DMS 273 treated with DMSO at 0.1 percent for 48 hours (cell line): ENCODE measurements around the gene TGFB1.
A peak's percentile ranks its signal among the peaks of the same experiment; 100 is the strongest.

Source experiments
- DNase-seq: peaks from one replicate; lab custom pipeline; 2025; lab: John Stamatoyannopoulos, UW

The TGFB1 gene

GRCh38 chr19:41341669-41342490, 11.8 kb downstream of the TGFB1 start:
- no peak for DNase-seq

DNA sequence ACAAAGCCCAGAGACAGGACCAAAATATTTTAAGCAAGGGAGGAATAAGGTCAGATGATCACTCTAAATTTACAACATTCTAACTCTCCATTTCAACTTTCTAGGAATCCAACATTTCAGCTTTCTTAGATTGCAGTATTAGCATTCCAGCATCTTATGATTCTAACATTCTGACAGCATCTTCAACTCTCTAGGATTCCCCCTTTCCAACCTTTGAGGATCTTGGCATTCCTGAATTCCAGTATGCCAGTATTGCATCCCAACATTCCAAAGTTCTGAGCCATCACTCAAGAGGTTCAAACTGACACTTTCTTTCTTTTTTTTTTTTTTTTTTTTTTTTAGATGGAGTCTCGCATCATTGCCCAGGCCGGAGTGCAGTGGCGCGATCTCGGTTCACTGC, 13.8 kb downstream of the TGFB1 start:
- no peak for DNase-seq

- DNase-seq: no peak
These were observed 18.3 kb downstream of the TGFB1 start for GRCh38 chr19:41335467-41335866.

GRCh38 chr19:41334793-41335192, 18.9 kb downstream of the TGFB1 start:
- no peak for DNase-seq

- no peak for DNase-seq
These were observed 21.3 kb downstream of the TGFB1 start for GRCh38 chr19:41332468-41332867.

DNA sequence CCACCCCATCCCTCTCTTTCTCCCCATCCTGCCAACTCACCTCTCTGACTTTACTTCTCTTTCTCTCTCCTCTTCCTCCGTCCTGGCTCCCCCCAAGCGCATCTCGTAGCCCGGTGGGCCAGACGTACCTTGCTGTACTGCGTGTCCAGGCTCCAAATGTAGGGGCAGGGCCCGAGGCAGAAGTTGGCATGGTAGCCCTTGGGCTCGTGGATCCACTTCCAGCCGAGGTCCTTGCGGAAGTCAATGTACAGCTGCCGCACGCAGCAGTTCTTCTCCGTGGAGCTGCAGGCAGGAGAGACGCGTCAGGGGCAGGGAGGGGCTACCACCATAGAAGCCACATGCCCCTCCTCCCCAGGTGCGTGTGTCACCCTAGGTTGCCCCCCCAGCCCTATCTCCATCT, 21.7 kb downstream of the TGFB1 start:
- DNase-seq: no peak

DNA sequence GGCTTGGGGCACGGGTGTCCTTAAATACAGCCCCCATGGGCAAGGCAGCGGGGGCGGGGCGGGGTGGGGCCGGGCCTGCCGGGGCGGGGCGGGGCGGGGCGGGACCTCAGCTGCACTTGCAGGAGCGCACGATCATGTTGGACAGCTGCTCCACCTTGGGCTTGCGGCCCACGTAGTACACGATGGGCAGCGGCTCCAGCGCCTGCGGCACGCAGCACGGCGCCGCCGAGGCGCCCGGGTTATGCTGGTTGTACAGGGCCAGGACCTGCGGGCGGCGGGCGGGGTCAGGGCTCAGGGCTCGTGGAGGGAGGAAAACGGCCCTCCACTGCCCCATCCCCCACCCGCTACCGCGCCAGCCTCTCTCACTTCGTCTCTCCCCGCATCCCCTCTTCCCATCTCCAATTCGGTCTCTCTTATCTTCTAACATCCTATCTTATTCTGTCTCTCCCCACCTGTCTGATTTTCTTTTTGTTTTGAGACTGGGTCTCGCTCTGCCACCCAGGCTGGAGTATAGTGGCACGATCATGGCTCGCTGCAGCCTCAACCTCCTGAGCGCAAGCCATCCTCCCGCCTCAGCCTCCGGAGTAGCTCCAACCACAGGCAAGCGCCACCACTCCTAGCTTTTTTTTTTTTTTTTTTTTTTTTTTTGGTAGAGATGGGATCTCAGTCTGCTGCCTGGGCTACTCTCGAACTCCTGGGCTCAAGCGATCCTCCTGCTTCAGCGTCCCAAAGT, 22.6 kb downstream of the TGFB1 start:
- no peak for DNase-seq

DNA sequence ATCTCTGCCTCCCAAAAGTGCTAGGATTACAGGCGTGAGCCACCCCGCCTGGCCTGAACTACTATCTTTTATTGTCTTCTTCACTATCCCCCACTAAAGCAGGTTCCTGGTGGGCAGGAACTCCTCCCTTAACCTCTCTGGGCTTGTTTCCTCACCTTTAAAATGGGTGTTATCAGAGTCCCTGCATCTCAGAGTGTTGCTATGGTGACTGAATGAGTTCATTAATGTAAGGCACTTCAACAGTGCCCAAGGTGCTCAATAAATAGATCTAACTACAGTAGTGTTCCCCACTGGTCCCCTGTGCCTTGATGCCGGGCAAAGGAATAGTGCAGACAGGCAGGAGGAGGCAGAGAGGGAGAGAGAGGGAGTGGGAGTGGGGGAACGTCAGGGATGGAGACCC, 23.2 kb downstream of the TGFB1 start:
- no peak for DNase-seq

DNA sequence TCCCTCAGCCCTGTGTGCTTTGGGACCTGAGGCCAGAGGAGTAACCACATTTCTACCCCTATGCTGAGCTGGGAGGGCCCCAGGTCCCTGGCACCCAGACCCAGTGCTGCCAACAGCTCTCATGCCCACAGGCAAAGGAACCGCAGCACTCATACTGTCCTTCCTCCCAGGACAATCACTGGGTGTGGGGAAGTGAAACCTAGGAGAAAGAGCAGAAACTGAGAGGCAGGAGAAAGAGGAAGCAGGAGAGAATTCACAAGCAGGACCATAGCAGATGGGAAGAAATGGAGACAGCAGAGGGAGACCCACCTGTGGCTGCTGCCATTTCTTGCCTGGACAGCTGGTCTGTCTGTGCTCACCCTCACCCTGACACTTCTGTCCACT, 24.9 kb downstream of the TGFB1 start:
- no peak for DNase-seq

GRCh38 chr19:41328157-41328841, 25.4 kb downstream of the TGFB1 start:
- no peak for DNase-seq

GRCh38 chr19:41327576-41328156, 26.1 kb downstream of the TGFB1 start:
- DNase-seq: no peak

DNA sequence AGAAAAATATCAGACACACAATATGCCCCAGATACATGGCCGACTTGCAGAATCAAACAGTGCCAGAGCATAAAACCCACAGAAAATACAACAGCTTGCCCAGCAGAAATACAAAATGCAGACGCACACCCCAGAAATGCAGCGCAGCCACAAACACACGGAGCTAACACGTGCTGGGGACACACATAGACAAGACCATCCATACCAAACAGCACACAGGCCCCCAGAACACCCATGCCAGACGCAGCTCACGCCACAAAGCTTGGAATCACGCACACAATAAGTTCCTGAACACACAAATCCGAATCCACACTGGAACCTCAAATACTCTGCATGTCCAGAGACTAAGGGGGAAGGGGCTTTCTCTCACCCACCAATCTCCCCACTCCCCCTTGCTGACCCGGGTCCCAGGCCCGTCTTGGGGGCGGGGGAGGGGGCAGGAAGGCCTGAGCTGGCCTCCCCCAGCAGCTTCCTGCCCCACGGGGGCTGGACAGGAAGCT, 26.6 kb downstream of the TGFB1 start:
- DNase-seq: no peak

DNA sequence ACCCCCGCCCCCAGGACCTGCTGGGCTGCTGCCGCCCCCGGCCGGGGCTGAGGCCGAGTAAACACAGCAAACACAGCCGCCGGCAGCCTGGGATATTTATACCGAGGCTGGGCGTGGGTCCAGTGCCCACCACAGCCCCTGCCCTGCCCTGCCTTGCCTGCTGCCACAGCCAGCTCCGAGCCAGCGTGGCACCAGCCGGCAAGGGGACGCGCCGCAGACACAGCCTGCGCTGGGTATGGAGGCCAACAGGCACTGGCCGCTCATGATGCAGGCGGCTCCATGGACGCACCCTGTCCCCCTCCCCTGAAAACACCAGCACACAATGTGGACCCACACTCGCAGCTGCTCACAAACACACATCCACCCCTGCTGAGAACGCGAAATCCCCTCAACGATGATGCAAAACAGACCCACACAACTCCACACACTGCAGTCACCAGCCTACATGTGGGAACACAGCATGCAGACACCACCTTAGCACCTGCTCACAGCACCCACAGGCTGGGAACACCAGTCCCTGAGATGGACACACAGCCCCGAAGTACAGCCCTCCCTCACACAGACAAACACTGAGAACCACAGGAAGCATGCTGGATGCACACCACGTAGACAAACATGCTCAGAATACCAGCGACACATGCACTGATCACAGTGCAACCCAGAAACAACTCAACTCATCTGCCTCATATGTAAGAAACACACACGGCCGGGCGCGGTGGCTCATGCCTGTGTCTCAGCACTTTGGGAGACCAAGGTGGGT, 27.6 kb downstream of the TGFB1 start:
- no peak for DNase-seq

GRCh38 chr19:41325640-41325946, 28.1 kb downstream of the TGFB1 start:
- DNase-seq: no peak

DNA sequence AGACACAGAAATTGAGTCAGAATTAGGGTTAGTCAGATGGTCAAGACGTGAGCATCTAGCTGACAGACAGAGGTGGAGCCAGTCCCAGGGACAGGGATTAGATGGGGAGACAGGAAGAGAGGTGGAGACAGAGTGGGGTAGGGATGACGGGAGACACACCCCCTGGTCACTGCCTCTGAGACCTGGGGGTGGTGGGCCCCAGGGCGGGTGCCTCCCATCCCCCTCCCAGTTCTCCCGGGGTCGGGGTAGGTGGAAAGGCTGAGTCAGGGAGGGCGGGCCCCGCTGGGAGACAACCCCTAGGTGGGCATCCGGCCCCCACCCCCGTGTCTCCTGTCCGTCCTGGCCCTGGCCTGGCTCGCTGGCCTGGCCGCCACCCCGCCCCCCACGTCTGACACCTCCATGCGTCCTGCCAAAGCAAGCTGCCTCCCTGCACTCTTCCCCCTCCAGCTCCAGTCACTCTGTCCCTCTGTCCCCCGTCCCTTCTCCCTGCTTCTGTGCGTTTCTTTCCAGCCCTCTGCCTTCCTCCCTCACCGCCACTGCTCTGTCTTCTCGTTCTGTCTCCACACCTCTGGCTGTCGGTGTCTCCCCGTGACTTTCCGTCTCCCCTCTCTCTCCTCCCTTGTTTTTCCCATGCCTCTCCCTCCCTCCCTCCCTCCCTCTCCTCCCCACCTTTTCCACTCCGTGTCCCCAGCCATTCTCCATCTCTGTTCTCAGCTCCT, 28.6 kb downstream of the TGFB1 start:
- DNase-seq: peak; percentile 36

DNA sequence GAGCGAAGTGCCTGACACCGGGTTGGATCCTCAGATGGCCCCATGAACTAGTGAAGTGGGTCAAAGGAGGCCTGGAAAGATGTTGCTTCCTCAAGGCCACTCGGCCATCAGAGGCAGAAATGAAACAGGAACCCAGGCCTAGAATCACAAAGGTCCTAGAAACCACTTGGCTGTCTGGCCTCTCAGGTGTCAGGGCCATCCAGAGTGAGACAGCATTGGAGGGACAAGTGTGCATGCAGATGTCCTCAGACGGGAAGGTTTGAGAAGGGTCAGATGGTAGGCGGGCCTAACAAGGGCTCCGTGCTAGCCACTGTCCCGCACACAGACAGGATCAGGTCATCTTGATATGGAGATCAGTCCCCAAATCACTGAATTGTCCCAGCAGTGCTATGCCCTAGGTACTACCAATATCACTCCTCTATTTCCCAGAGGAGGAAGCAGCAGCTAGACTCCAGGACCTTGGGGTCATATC, 29.5 kb downstream of the TGFB1 start:
- DNase-seq: no peak

DNA sequence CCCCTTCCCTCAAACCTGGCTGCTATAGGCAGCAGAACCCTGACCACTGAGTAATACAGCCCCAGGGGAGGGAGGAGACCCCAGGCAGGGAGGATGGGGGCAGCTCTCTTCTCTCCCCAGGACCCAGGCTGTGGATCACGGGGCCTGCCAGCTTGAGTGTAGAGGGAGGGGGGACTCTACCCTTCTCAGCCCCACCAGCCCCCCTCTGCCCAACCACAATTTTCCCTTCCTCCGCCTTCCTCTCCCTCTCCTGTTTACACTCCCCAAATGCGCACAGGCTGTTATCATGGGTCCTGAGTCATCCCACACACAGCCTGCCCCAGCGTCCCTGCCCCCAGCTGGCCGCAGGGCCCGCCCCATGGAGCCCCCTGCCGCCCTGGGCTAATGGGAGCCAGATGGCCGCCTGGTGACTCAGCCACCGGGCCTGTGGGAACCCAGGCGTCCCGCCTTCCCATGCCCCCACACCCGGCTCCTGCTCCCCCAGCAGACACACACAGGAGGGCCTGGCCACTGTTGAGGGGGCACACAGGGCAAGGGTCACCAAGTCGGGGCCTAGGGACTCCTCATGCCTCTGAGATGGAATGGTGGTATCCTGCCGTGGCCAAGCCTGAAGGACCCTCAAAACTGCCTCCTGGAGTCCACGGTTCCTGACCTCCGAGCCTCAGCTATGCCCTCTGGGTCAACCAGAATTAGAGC, 30.1 kb downstream of the TGFB1 start:
- DNase-seq: peak; percentile 84

- peak; percentile 61 for DNase-seq
These were observed 30.7 kb downstream of the TGFB1 start for GRCh38 chr19:41323023-41323422.

DNA sequence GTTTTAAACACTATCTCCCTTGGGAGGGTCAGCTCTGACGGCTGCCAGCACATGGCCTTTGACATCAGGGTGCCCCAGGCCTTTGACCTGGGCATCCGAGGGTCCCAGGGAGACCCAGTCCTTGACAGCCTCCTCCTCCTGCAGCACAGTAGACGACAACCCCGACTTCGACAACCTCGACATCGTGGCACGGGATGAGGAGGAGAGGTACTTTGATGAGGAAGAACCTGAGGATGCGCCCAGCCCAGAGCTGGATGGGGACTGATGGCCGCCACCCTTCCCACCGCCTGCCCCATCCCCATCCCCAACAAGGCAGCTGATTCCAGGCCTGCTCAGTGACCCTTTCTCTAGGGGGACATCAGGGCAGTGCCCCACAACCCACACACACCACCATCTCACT, 31.3 kb downstream of the TGFB1 start:
- no peak for DNase-seq

- DNase-seq: no peak
These were observed 32.0 kb downstream of the TGFB1 start for GRCh38 chr19:41321600-41322270.
